ENCODE measurements around the gene MLLT10. TPM values are rescaled to one million over a fixed set of nuclear protein-coding genes. Genes with fewer than 3 reads are reported as not detected.

The MLLT10 gene
- total RNA-seq, 1 donor from 2014 or later: 53.3 TPM

DNA sequence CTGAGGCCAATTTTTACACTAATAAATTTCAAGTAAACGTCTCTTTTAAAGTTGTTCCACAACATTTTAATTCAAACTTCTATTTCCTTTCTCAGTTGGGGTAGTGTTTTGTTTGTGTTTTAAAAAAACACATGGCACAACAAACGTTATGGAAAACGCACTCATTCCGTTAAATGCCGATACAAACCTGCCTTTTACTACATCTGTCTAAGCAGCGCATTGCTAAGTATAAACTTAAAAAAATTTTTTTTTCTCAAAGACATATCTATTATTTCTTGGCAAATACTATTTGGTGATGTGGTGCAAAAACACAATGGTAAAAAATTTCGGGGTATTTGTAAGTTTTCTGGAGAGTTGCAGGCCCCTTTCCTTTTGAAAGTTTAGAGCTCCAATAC, 9.9 kb upstream of the MLLT10 start:
- H3K27me3 ChIP-seq: no peaks in the 10 kb centered on the region
- no peak for DNase-seq (ENCODE audit: extremely low spot score in 2 of 2)
- no peaks in the 10 kb centered on the region for H3K9me3 ChIP-seq
- peak overlapping the region; percentile 99 for H3K27ac ChIP-seq
- peak overlapping the region; percentile 77 to 83 for H3K4me3 ChIP-seq
- TF ChIP-seq POLR2AphosphoS5 (IDR thresholded peaks at IDR 0.05; ENCODE audit: insufficient read depth in 1 of 2, low read depth in 1 of 2) (no peak), POLR2A (IDR thresholded peaks at IDR 0.05) (no peak)
- TF ChIP-seq, protein P1, sequence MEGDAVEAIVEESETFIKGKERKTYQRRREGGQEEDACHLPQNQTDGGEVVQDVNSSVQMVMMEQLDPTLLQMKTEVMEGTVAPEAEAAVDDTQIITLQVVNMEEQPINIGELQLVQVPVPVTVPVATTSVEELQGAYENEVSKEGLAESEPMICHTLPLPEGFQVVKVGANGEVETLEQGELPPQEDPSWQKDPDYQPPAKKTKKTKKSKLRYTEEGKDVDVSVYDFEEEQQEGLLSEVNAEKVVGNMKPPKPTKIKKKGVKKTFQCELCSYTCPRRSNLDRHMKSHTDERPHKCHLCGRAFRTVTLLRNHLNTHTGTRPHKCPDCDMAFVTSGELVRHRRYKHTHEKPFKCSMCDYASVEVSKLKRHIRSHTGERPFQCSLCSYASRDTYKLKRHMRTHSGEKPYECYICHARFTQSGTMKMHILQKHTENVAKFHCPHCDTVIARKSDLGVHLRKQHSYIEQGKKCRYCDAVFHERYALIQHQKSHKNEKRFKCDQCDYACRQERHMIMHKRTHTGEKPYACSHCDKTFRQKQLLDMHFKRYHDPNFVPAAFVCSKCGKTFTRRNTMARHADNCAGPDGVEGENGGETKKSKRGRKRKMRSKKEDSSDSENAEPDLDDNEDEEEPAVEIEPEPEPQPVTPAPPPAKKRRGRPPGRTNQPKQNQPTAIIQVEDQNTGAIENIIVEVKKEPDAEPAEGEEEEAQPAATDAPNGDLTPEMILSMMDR (IDR thresholded peaks at IDR 0.05): no peak
- intact Hi-C loops (cut with DNase I): no loop called here
- H3K36me3 ChIP-seq: no peaks in the 10 kb centered on the region
- peaks cover 53% of the 10 kb centered on the region for H3K4me1 ChIP-seq

DNA sequence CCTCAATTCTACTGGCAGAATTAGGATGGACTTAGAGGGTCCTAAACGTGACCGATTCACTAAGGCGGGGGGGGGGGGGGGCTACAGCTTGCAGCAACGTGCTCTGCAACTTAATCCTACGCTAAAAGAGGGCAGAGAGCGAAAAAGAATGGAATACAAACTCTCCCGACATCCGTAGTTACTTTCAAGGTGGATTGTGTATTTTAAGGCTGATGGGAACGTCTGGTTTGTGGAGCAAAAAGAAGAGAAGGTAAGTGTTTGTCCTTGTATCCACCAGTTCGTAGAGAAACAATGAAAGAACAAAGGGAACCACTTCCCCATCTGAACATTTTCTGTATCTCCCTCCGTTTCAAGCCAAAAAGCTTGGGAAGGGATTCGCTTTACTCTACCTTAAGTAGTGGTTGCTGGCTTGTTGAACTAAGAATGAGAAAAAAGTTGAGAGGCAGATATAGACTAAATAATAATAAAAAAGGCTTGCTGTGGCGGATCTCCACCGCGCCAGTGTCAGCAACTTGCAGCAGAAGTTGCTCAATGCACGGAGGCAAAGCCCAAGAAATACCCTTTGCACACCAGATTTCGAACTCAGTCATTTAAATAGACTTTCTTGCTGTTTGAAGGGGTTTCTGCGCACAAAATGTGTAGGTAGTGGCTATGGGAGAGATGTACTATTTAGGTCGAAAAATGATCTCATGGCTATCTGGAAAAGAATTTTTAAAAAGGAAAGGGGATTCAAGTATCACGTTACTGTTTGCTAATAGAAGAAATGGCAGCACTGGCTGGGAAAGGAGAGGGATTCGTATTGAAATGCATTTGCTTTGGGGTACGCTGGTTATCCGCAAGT, 9.3 kb upstream of the MLLT10 start:
- Histone ChIP-seq H3K36me3 (no peaks in the 10 kb centered on the region), H3K9me3 (no peaks in the 10 kb centered on the region), H3K27ac (peak overlapping the region; percentile 99), H3K4me1 (peaks cover 47% of the 10 kb centered on the region), H3K27me3 (no peaks in the 10 kb centered on the region), H3K4me3 (peak overlapping the region; percentile 77 to 83)
- DNase-seq (ENCODE audit: extremely low spot score in 2 of 2): peak in 1 of 2 donors; percentile 85
- TF ChIP-seq, protein P1 (IDR thresholded peaks at IDR 0.05): no peak
- no peak for TF ChIP-seq POLR2A (IDR thresholded peaks at IDR 0.05)
- TF ChIP-seq POLR2AphosphoS5 (IDR thresholded peaks at IDR 0.05; ENCODE audit: insufficient read depth in 1 of 2, low read depth in 1 of 2): no peak
- intact Hi-C loops (cut with DNase I): no loop called here

DNA sequence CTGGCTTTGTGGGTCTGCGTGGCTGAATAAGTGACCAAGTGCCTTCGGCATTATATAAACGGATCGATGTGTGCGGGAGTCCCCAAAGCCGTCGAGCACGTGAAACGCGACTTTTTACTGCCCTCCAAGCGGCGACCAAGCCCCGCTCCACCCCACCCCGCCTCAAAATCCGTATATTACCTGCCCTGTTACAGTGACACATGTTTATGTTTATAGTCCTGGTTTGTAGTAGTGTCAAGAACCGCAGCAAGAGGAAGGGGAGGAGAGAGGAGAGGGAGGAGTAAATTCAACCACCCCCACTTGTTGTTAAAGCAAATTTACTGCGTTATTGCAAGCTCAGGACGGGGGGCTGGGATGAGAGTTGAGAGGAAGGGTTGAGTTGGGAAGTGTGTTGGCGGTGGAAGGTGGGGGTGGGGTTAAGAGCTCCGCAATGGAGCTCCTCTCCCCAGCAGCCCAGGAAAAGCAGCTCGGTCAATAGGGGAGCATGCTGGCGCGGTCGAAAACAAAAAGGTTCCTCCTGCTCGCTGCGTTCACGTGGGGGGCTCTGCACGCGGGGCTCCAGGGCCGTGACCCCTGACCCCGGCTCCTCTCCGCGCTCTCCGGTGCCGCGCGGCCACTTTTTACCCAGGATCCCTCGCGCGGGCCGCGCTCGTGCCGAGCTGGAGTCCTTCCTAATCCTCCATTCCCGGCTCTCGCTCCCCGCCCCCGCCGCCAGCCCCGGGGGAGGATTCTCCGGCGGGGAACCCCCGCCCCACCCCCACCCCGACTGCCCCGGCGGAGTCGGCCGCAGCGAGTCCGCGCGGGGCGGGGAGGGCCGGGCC, 8.5 kb upstream of the MLLT10 start, which contains the start of gene SKIDA1:
TSS of gene SKIDA1 (minus strand) at position 316 of the 821 bp plus-strand sequence. CDS start 7,860 bp downstream, outside the sequence.
- H3K27ac ChIP-seq: peak within 1 kb of the TSS; percentile 99
- no peaks in the 10 kb centered on the region for H3K36me3 ChIP-seq
- DNase-seq (ENCODE audit: extremely low spot score in 2 of 2): peak in 1 of 2 donors; percentile 92
- peaks cover 41% of the 10 kb centered on the region for H3K4me1 ChIP-seq
- H3K4me3 ChIP-seq: peak within 1 kb of the TSS; percentile 77 to 83
- intact Hi-C loops (cut with DNase I): no loop called here
- no peaks in the 10 kb centered on the region for H3K27me3 ChIP-seq
- TF ChIP-seq, protein P1 (IDR thresholded peaks at IDR 0.05): no peak
- TF ChIP-seq POLR2A (IDR thresholded peaks at IDR 0.05) (peak in 1 of 2 donors; percentile 17), POLR2AphosphoS5 (IDR thresholded peaks at IDR 0.05; ENCODE audit: insufficient read depth in 1 of 2, low read depth in 1 of 2) (peak; percentile 64 to 85)
- no peaks in the 10 kb centered on the region for H3K9me3 ChIP-seq

- TF ChIP-seq POLR2A (IDR thresholded peaks at IDR 0.05) (peak in 1 of 2 donors; percentile 9), POLR2AphosphoS5 (IDR thresholded peaks at IDR 0.05; ENCODE audit: insufficient read depth in 1 of 2, low read depth in 1 of 2) (peak in 1 of 2 donors; percentile 36)
- TF ChIP-seq, protein P1 (IDR thresholded peaks at IDR 0.05): no peak
- Histone ChIP-seq H3K27ac (peak overlapping the region; percentile 99), H3K36me3 (no peaks in the 10 kb centered on the region), H3K4me3 (peak overlapping the region; percentile 77 to 83), H3K9me3 (no peaks in the 10 kb centered on the region), H3K4me1 (peaks cover 41% of the 10 kb centered on the region), H3K27me3 (no peaks in the 10 kb centered on the region)
- intact Hi-C loops (cut with DNase I): no loop called here
- DNase-seq (ENCODE audit: extremely low spot score in 2 of 2): no peak
These were observed 7.7 kb upstream of the MLLT10 start for GRCh38 chr10:21526188-21526859.

Measured in vagina (tissue), 2 donors.